ENCODE results near the gene ABCD1.
"Not testable (repeated sequence)": the region's sequence is repeated elsewhere in the genome, so short reads cannot be mapped to it uniquely, and the experiment has no call there.

ABCD1 gene

DNA sequence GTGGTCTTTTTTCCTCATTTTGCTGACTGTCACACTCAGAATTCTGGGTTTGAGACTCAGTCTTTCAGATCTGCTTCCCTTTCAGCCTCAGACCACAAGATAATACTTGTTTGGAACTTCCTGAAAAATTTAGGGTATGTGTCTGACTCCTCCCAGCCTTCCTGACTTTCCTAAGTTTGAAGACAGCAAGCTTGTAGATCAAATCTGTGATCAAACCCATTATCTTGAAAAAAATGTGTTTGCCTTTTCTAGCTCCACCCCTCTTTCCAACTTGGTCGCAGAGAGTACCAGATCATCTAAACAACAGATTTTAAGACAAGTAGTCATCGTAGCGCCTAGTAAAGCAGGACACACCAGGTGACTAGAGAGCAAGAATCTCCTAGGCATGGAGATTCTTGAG lies 10.4 kb upstream of the ABCD1 start:
- DNase-seq, result no peak

DNA sequence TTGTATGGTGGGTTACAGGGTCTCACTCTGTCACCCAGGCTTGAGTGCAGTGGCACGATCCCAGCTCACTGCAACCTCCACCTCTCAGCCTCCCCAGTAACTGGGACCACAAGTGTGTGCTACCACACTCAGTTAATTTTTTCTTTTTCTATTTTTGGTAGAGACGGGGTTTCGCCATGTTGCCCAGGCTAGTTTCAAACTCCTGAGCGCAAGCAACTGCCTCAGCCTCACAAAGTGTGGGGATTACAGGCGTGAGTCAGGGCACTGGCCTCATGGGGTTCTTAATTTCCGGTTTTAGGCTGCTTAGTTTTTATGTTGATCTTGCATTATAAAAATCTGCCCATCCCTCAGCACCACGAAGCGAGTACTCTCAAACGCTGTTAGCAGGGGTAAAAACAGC lies 7.2 kb upstream of the ABCD1 start:
- DNase-seq, result no peak

DNA sequence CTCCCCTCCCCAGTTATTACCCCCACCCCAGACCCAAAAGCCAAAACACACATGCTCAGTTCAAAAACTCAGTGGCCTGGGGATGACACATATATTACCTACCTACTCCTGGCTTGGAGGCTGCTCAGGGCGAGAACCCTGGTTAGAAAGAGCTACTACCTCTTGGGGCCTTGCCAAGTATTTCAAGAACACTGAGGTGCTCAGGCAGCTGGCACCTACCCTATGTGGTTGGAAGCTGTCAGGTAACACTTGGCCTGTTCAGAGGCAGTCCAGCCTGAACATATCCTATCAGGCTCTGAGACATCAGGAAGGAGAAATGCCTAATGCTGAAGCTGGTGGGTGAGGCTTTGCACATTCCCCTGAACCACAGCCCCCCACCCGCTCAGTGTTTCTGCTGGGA lies 5.4 kb upstream of the ABCD1 start:
- DNase-seq, result no peak

DNA sequence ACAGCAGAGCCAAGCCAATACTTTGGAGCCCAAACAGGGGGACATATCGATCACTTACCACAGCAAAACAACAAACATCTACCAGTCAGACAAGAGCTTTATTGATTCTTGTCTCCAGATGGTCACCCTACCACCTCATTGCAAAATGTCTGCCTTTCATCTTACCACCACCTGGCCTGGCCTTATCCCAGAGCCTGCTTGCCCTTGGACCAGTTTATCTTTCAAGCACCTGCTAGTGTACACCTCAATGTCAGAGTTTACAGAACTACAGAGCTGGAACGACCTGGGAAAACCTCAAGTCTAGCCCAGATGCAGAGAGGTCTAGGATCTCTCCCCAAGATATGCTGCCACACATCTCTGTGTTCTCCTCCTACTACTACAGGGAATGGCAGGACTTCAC lies 5.0 kb upstream of the ABCD1 start:
- no peak for DNase-seq

DNA sequence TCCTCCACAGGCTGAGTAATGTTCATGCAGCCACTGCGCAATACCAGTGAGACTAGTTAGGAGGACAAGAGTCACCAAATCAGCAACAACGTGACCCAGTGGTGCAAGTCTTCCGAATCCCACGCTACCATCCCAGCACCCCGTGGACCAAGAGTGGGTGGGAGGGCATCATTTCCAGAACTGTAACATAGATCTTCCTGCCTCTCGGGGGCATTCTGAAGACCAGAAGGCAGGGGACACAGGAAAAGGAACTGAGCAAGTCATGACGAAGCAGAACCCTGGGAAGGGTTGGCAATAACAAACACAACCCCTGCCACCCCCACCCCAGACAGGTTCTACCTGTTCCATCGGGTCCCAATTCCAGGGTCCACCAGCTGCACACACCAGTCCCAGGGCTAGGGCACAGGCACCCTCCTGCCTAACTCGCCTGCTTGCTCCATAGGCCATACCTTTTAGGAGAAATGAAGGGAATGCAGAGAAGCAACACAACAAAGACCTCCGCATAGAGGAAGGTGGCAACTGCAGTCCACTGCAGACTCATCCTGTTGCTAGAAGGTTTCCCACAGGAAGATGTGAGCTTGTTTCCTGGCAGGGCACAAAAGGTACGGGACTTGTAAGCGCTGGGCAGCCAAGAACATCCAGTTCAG lies 1.8 kb upstream of the ABCD1 start:
- DNase-seq, result no peak

DNA sequence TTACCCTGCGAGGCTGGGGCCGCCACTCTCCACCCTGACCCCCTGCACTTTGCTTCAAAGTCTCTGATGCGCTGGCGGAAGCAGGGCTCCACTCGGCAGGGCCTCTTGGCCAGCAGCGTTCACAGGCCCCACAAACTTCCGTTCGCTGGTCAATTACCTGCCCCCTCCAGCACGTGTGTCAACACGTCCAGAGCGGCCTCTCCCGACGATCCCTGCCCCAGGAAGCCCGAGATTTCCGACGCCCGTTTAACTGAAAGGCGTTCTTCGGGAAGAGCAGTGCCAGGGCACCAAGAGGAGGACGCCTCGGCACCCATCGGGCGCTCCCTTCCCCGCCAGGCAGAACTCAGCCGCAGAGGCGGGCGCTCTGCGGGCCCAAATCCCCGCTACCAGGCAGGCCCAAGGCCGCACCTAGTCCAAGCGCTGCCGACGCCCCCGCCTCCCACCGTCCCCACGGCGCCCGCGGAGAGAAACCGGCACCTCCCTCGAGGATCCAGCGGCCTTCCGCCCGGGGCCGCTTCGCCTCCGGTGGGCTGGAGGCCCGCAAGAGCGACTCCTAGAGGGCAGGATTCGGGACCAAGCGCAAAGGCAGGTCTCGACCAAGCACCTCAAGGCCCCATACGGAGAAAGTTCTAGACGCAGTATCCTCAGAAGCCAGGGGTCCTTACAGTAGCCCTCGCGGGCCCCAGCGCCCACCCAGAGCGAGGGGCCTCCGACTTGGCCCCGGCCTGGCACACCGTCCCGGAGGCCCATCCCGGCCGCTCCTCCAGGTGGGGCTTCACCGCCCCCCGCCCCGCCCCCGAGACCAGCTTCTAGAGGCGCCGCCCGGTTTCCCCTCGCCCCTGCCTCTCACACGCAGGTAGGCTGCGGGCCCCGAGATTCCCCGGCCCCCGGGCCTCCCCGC lies 1.1 kb upstream of the ABCD1 start:
- peak; percentile 63 for DNase-seq

DNA sequence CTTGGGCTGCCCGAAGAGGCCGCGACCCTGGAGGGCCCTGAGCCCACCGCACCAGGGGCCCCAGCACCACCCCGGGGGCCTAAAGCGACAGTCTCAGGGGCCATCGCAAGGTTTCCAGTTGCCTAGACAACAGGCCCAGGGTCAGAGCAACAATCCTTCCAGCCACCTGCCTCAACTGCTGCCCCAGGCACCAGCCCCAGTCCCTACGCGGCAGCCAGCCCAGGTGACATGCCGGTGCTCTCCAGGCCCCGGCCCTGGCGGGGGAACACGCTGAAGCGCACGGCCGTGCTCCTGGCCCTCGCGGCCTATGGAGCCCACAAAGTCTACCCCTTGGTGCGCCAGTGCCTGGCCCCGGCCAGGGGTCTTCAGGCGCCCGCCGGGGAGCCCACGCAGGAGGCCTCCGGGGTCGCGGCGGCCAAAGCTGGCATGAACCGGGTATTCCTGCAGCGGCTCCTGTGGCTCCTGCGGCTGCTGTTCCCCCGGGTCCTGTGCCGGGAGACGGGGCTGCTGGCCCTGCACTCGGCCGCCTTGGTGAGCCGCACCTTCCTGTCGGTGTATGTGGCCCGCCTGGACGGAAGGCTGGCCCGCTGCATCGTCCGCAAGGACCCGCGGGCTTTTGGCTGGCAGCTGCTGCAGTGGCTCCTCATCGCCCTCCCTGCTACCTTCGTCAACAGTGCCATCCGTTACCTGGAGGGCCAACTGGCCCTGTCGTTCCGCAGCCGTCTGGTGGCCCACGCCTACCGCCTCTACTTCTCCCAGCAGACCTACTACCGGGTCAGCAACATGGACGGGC lies 579 bp downstream of the ABCD1 start:
- DNase-seq, result no peak

DNA sequence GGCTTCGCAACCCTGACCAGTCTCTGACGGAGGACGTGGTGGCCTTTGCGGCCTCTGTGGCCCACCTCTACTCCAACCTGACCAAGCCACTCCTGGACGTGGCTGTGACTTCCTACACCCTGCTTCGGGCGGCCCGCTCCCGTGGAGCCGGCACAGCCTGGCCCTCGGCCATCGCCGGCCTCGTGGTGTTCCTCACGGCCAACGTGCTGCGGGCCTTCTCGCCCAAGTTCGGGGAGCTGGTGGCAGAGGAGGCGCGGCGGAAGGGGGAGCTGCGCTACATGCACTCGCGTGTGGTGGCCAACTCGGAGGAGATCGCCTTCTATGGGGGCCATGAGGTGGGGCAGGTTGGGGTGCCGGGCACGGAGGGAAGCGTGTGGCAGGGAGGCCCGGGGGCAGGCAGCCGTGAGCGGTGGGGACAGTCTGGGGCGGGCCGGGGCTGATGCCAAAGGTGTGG lies 1.2 kb downstream of the ABCD1 start:
- no peak for DNase-seq

DNA sequence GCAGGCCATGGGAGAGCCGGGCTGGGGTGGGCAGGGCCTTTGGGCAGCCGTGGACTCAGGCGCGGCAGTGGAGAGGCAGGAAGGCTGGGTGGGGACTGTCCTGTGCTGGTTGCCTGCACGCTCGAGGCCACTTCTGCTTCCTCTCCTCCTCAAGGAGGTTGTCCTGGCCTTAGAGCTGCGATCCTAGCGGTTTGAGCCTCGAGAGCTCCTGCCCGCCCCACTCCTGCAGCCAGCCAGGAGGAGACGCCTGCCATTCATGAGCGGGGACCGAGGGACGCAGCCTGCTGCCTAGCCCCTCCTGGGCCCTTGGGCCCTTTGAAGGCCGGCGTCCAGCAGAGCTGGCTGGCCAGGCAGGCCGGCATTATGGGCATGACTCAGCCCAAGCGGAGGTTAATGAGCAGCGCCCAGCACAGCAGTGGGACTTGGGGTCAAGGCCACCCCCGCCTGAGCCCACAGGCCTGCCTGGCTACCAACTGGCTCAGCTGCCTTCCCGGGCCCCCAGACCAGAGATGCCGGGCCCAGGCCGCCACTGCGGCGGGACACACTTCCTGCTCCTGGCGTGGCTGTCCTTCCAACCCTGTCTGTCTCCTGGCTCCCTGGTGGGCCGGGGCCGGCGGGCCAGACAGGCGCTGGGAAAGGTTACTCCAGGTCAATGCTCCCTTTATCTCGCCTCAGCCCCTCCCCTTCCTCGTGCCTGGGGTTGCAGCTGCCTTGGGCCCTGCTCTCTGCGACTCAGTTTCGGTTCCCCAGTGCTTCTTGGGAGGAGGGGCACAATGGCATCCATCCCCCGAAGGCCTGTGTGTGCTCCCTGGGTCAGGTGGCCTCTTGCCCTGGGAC lies 1.8 kb downstream of the ABCD1 start:
- DNase-seq, result peak; percentile 34

DNA sequence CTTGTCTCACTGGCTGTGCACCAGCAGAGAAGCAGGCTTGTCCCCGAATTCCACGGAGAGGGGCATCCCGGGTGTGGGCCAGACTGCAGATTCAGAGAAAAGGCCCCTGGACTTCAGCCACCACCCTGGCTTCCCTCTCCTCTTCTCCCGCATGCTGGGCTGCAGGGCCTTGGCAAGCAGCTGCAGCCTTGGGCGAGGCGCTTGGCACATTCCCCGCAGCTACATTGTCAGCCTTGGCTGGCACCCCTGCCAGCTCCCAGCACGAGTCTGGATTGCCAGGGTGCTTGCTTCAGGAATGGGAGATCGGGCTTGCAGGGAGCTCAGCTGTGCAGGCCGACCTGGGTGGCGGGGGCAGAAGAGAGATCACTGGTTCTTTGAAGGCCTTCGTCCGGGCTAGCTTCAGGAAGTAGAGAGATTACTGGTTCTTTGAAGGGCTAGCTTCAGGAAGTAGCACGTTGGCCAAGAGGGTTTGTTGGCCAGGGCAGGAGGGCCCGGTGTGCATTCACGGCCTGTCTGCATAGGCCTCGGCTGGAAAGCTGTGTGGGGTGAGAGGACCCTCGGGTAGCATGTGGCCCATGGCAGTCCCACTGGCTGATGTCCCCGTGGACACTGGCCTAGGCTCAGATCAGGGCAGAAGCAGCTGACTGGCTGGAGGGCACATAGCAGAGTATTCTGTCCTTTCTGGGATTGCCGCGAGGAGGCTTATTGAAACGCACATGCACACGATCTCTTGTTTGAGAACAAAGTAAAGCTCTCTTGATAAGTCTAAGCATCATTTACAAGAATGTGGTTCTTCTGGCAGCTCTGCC lies 2.7 kb downstream of the ABCD1 start:
- DNase-seq, result no peak

DNA sequence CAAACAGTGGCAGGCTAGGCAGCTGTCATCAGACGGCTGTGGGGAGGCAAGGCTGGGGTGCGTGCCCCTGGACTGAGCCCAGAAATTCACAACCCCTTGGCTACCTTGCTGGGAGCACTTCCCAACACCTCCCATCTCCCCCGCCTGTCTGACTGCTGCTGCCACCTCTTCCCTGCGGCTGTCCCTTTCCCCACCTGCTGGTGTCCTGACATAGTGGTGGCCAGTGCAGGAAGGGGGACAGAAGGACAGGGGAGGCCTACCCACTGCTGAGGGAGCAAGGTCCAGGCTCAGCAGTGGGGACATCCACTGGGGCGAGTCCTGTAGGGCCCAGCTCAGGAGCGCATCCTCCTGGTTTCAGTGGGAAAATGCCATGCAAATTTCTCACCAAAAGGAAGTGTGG lies 3.4 kb downstream of the ABCD1 start:
- DNase-seq, result no peak

DNA sequence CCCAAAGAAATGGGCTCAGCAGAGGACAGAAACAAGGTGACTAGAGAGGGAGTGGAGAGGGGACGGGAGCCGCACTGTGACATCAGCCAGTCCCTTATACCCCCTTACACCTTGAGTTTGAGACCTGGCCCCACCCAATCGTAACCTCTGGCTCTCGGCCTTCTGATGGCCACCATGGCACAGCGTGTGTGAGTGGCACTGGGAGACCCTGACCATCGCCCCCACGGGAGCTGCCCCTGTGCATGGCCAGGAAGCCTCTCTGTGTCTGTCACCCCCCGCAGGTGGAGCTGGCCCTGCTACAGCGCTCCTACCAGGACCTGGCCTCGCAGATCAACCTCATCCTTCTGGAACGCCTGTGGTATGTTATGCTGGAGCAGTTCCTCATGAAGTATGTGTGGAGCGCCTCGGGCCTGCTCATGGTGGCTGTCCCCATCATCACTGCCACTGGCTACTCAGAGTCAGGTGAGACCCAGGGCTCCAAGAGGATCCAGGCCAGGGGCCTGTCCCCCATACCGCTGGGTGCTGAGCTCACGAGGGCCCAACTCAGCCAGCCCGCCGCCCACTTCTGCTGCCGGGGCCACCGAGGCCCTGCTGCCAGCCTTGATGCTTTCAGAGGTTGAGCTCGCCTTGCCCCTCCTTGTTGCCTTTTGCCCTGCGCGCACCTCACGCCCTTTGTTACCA lies 4.4 kb downstream of the ABCD1 start:
- DNase-seq, result no peak

DNA sequence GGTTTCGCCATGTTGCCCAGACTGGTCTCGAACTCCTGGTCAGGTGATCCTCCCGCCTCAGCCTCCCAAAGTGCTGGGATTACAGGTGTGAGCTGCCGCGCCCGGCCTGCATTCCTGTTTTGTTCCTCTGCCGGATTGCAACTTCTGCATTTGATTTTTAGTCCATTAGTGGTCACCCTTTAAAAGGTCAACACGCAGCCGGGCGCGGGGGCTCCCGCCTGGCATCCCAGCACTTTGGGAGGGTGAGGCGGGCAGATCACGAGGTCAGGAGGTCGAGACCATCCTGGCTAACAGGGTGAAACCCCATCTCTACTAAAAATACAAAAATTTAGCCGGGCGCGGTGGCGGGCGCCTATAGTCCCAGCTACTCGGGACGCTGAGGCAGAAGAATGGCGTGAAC lies 5.5 kb downstream of the ABCD1 start:
- DNase-seq, result not testable (repeated sequence)

DNA sequence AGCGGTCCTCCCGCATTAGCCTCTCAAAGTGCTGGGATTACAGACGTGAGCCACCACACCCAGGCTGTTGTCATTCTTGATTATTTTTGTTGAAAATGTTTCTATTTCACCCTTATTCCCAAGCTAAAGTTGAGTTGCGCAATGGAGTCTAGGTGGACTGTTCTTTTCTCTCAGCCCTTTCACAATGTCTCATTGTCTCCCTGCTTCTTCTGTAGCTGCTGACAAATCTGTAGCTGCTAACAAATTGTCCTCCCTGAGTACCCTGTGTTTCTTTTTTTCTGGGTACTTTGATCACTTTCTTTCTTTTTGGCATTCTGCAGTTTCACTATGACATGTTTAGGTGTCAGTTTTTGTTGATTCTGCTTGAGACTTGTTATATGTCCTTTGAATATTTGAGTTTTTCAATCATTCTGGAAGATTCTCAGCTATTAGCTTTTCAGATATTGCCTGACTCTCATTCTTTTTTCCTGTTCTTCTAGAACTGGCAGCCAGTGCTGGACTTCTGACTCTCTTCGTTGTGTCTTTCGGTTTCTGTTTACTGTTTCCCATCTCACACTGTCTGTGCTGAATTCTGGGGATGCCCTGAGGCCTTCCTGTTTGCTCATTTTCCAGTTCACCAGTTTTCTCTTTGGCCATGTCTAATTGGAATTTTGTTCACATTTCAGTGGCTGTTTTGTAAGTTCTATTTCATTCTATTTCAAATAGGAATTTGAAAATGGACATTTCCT lies 6.6 kb downstream of the ABCD1 start:
- no peak for DNase-seq

DNA sequence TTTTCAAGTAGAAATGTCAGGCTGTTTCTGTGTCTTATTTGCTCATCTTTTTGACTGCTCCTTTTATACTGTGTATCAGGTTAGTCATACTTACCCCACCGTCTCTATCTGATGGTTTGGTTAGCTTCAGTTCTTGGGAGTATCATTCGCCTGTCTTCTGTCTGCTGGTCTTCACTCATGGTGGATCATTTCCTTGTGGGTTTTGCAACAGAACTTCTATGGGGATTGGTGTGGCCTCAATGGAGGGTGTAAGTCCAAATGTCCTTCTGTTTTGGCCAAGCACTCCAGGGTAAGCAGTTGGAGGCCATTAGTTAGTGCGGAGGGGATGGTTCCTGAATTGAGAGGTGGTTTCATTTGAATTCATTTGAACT lies 7.2 kb downstream of the ABCD1 start:
- DNase-seq, result no peak

DNA sequence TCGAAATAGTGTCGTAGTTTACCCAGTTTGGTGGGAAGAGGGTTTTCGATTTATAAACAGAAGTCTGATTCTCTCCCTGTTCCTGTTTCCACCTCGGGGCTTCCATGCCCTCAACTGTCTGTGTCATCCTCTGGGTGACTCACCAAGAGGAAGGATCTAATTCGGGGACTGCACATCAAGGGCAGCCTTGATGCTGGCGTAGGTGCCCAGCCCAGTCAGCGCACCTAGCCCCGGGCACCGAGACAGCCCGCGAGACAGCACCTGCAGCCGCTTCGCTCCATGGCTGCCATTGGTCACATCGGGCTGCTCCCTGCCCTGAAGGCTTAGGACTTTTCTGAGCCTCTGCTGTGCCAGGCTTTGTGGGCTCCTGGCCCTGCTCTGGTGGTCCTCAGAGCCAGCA lies 7.7 kb downstream of the ABCD1 start:
- no peak for DNase-seq

DNA sequence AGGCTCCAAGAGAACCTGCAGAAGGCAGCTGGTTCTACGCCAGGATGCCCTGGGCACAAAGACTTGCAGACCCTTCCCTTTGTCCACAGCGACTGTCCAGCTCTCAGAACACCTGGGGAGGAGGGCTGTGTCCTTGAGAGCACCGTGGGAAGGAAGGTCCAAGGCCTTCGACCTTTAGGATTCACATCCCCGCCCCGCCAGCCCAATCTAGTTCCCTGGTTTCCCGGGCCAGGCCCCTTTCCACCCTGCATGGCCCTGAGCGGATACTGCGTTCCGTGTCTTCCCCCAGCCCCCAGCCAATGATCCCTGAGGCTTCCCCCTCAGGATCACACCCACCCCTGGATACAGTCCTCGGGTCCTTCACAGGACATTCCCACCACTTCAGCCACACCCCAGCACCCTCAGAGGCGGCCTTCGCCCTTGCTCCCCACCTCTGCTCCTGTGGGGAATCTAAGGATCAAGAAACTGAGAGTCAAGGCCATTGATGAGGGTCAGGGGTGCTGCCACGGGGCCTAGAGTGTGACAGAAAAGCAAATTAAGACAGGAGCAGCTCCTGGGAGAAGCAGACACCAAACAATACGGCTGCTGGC lies 9.1 kb downstream of the ABCD1 start:
- DNase-seq, result no peak

DNA sequence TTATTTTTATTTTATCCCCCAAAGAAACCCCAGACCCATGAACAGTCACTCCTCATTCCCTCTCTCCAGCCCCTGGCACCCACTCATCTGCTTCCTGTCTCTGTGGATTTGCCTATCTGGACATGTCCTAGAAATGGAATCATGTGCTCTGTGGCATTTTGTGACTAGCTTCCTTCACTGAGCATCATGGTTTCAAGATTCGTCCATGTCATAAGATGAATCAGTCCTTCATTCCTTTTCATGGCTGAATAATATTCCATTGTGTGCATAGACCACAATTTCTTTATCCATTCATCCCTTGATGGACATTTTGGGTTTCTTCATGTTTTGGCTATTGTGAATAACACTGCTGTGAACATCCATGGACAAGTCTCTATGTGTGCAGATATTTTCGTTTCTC lies 10.2 kb downstream of the ABCD1 start:
- DNase-seq, result no peak

DNA sequence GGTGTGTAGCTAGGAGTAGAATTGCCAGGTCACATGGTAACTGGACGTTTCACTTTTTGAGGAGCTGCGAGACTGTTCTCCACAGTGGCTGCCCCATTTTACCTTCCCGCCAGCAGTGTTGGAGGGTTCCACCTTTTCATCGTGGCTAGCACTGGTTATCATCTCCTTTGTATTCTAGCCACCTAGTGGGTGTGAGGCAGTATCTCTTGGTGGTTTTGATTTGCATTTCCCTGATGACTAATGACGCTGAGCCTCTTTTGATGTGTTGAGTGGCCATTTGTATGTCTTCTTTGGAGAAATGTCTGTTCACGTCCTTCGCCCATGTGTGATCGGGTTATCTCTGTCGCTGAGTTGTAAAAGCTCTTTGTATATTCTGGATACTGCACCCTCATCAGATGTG lies 10.6 kb downstream of the ABCD1 start:
- DNase-seq, result no peak
